ENCODE measurements around the gene FOXA3. TPM values are rescaled to one million over a fixed set of nuclear protein-coding genes. Genes with fewer than 3 reads are reported as not detected.

Gene FOXA3
- total and polyA plus RNA-seq, 12 donors = 0.01 to 0.11 TPM; not detected in 10

DNA sequence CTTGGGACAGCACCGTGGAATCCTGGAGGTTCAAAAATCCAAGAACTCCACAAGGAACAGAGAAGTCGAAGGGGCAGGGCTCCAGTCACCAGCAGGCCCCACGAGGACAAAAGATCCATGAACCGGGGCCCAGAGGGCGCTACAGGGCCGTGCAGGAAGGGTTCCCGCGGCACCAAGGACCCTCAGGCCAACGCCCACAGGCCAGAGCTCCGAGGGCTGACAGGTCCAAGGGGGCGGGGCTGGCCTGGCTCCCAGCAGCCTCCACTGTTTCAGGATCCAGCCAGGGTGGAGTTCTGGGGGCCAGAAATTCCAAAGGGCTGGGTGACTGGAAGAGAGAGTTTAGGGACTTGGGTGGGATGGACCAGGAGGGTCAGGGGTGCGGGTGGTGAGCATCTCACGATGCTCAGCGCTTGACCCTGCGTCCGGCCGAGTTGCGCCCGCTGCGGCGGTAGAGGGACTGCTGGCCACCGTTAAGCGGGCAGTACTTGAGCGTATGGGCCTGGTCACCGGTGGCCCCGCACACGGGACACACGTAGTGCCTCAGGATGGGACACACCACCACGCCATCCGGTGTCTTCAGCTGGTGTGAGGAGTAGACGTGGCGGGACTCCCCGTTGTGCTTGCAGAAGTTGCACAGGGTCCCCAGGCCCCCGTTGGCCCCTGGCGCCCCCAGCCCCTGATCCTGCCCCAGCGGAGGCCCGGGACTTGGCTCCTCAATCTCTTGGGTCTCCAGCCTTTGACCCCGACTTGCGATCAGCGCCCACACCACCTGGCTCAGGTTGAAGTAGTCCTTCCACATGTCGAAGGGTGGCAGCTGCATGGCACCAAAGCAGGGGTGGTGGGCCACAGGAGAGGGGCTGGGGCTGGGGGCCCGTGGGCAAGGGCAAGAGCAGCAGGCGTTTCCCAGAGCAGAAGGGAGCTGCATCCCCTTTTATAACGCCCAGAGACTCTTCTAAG is 50.0 kb downstream of the FOXA3 start, which contains the start of gene NANOS2:
Gene NANOS2, minus strand, starts transcription at position 905 of the 957 bp plus-strand sequence. Its CDS starts 85 bp downstream, at position 820.
- TF ChIP-seq, protein P1, sequence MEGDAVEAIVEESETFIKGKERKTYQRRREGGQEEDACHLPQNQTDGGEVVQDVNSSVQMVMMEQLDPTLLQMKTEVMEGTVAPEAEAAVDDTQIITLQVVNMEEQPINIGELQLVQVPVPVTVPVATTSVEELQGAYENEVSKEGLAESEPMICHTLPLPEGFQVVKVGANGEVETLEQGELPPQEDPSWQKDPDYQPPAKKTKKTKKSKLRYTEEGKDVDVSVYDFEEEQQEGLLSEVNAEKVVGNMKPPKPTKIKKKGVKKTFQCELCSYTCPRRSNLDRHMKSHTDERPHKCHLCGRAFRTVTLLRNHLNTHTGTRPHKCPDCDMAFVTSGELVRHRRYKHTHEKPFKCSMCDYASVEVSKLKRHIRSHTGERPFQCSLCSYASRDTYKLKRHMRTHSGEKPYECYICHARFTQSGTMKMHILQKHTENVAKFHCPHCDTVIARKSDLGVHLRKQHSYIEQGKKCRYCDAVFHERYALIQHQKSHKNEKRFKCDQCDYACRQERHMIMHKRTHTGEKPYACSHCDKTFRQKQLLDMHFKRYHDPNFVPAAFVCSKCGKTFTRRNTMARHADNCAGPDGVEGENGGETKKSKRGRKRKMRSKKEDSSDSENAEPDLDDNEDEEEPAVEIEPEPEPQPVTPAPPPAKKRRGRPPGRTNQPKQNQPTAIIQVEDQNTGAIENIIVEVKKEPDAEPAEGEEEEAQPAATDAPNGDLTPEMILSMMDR (IDR thresholded peaks at IDR 0.05) = peak in 5 of 9 donors; percentile 10 to 45 (median 28)
- DNase-seq (peak in 1 of 2 donors; percentile 34), ATAC-seq (peak in 4 of 8 donors; percentile 12 to 72 (median 56))
- H3K36me3 ChIP-seq = no peaks in the 10 kb centered on the region
- intact Hi-C loops (cut with DNase I) = loop anchor here in 3 of 10 donors (5.0 to 10.0 kb wide), 2 partner anchors 91 to 98 kb away; no protein-coding TSS in a partner anchor
- WGBS, 2 donors = 62 to 66% methylated on average over 44 of the region's 44 CpGs
- H3K27me3 ChIP-seq = peaks cover 0 to 41% (median 28%) of the 10 kb centered on the region in 7 donors
- no peaks in the 10 kb centered on the region for H3K4me1 ChIP-seq
- H3K4me3 ChIP-seq = no peak within 1 kb of the TSS
- no peaks in the 10 kb centered on the region for H3K9me3 ChIP-seq
- H3K27ac ChIP-seq = no peak within 1 kb of the TSS

DNA sequence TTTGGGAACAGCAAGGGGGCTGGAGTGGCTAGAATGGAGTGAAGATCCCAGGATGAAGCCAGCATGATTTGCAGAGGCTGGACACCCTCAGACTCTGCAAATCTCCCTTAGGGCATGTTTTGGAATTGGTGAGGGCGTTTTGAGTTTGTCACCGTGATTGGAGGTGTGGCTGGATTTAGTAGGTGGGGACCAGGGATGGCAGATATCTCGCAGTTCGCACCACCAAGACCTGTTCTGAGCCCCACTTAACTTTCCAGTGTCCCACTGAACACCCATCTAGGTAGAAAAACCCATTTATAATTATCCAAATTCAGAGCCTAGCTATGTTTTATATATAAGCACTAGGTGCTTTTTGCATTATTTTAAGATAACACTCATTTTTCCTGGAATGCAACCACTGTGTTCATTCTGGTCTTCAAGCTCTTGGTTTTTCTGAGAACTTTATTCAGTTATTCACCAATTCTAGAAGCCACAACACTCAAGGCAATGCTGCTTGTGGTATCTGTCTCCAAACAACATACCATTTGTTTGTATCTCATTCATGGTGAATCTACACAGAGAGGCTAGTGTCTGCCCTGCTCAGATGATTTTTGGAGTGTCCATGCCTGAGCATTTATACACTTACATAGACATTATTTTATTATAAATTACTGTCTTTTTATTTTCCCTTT is 53.4 kb downstream of the FOXA3 start:
- H3K27ac ChIP-seq = no peak overlapping the region
- H3K9me3 ChIP-seq = no peaks in the 10 kb centered on the region
- H3K4me3 ChIP-seq = no peak overlapping the region
- DNase-seq = no peak
- no peak for ATAC-seq
- TF ChIP-seq, protein P1 (IDR thresholded peaks at IDR 0.05) = no peak
- H3K4me1 ChIP-seq = no peaks in the 10 kb centered on the region
- intact Hi-C loops (cut with DNase I) = loop anchor here in 1 of 10 donors (10.0 kb wide), 1 partner anchor 87 kb away; no protein-coding TSS in a partner anchor
- WGBS, 2 donors = 46 to 68% methylated on average over 4 of the region's 4 CpGs
- H3K27me3 ChIP-seq = peaks cover 0 to 40% (median 25%) of the 10 kb centered on the region in 7 donors
- H3K36me3 ChIP-seq = no peaks in the 10 kb centered on the region

DNA sequence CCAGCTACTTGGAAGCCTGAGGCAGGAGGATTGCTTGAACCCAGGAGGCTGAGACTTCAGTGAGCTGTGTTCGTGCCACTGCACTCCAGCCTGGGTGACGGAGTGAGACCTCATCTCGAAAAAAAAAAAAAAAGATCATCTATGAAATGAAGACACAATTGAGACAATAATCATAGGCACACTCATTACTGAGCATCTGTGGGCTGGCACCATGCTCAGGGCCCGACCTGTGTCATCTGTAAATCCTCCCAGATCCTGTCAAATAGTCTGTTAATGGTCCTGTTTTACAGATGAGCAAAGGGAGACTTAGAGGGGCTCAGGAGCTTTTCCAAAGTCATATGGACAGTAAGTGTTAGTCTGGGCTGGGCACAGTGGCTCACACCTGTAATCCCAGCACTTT is 54.6 kb downstream of the FOXA3 start:
- no peak overlapping the region for H3K27ac ChIP-seq
- 68 to 73% methylated on average over 4 of the region's 4 CpGs for WGBS, 2 donors
- intact Hi-C loops (cut with DNase I) = loop anchor here in 1 of 10 donors (10.0 kb wide), 1 partner anchor 86 kb away; no protein-coding TSS in a partner anchor
- TF ChIP-seq, protein P1 (IDR thresholded peaks at IDR 0.05) = no peak
- no peak for DNase-seq
- H3K4me1 ChIP-seq = no peaks in the 10 kb centered on the region
- no peaks in the 10 kb centered on the region for H3K36me3 ChIP-seq
- no peaks in the 10 kb centered on the region for H3K9me3 ChIP-seq
- no peak for ATAC-seq
- peaks cover 0 to 37% (median 19%) of the 10 kb centered on the region in 7 donors for H3K27me3 ChIP-seq
- no peak overlapping the region for H3K4me3 ChIP-seq

DNA sequence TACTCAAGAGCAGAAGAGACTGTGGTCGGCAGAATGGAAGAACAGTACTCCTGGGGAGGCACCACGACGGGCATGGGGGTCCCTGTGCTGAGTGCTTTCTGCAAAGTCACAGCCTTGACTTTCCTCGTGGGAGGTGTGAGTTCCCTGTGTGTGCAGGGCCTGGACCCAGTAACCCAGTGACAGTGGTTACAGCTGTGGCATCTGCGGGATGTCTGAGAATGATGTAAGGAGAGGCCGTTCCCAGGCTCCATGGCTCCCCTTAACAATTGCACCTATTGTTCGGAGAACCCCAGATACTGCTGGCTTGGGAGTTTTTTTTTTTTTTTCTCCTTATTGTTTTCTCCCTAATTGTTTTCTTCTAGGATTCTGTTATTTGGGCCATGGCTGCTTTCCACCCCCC is 55.6 kb downstream of the FOXA3 start:
- intact Hi-C loops (cut with DNase I) = loop anchor here in 2 of 10 donors (10.0 kb wide), 2 partner anchors 85 to 95 kb away; no protein-coding TSS in a partner anchor
- Histone ChIP-seq H3K27ac (no peak overlapping the region), H3K4me1 (no peaks in the 10 kb centered on the region), H3K36me3 (no peaks in the 10 kb centered on the region), H3K4me3 (no peak overlapping the region), H3K27me3 (peaks cover 0 to 28% (median 13%) of the 10 kb centered on the region in 7 donors), H3K9me3 (no peaks in the 10 kb centered on the region)
- TF ChIP-seq, protein P1 (IDR thresholded peaks at IDR 0.05) = no peak
- DNase-seq = no peak
- 51 to 59% methylated on average over 7 of the region's 7 CpGs for WGBS, 2 donors
- no peak for ATAC-seq

Measured in heart right ventricle (tissue), 16 donors.